ENCODE data around the gene ZPBP. TPM values are rescaled to one million over a fixed set of nuclear protein-coding genes. Genes with fewer than 3 reads are reported as not detected.

The ZPBP gene
- total and polyA plus RNA-seq, 2 donors (not counting 1 experiment from before 2014, with no cell fraction given): not detected

DNA sequence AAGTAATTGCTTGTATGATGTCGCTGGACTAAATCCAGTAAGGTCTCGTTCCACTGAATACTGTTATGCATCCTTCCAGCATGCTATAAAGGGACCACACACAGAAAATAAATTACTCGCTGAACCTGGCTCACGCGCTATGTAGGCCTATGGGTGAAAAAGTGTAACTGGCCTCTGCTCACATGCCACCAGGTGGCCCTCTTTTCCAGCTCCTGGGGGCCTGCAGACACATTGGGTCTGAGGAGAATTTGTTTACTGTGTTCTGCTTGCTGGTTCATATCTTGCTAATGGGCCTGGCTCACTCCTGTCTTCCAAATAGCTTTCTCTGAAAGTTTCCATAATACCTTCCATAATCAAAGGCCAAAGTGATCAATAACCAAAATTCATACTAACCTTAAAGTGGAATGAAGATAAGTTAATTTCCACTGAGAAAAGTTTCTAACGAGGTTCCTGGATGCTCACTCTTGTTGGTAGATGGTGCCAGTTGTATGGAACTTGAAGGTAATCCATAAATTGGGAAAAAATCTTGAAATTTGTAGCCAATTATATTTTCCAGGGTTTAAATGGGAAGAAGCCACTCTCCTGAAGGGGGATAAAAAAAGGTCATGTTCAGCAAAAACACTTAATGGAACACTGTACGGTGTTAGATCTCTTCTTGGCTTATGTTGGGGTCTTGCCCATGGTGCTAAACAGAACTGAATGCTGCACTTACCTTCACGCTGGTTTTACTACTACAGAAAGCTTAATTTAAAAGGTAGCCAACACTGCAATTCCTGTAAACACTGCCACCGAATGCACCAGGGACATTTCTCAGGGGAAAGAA lies 27.0 kb upstream of the ZPBP start:
- Mint-ChIP-seq H3K27ac (no peak overlapping the region), H3K4me3 (peak overlapping the region; percentile 26), H3K27me3 (no peaks in the 10 kb centered on the region), H3K4me1 (peaks cover 22% of the 10 kb centered on the region), H3K9me3 (ENCODE audit: insufficient read depth) (no peaks in the 10 kb centered on the region)
- no peaks in the 10 kb centered on the region for H3K36me3 ChIP-seq (replicated peaks in 1 of 2; ENCODE audit: control extremely low read depth in 1 of 2, control insufficient read depth in 1 of 2, extremely low read depth in 1 of 2, insufficient read depth in 2 of 2, low read length in 1 of 2)
- no peak overlapping the region for H3K4me3 ChIP-seq (ENCODE audit: control extremely low read depth in 1 of 5, extremely low read depth in 1 of 5, insufficient read depth in 1 of 5, low read depth in 2 of 5, low read length in 4 of 5)
- CTCF ChIA-PET: interaction anchor here (0.6 to 3.6 kb wide), 12 partner anchors 16 to 1042 kb away, joined by 3 to 25 read pairs (median 5); partner anchors contain the start of gene ZPBP
- WGBS (ENCODE audit: insufficient coverage): 78% methylated on average over 5 of the region's 9 CpGs
- POLR2A ChIA-PET: no interaction called here
- H4K20me1 ChIP-seq (ENCODE audit: control insufficient read depth, insufficient read depth, low read length, poor library complexity, severe bottlenecking): no peaks in the 10 kb centered on the region
- H3K27me3 ChIP-seq (replicated peaks in 1 of 4; ENCODE audit: control extremely low read depth in 1 of 4, control insufficient read depth in 3 of 4, insufficient read depth in 4 of 4, low read length in 3 of 4): no peaks in the 10 kb centered on the region
- no peaks in the 10 kb centered on the region for H3K9me3 ChIP-seq (ENCODE audit: control extremely low read depth in 1 of 3, control insufficient read depth in 2 of 3, insufficient read depth in 1 of 3, low read length in 2 of 3)
- peak; percentile 57 for DNase-seq
- peak overlapping the region in 1 of 2 donors; percentile 60 for H3K27ac ChIP-seq (ENCODE audit: low read length in 2 of 2)
- peak overlapping the region; percentile 25 for H2AFZ ChIP-seq (ENCODE audit: insufficient read depth, low read depth, low read length, poor library complexity, severe bottlenecking)
- H3K4me1 ChIP-seq (ENCODE audit: control insufficient read depth in 2 of 2, insufficient read depth in 2 of 2, low read length in 2 of 2): peaks cover 20 to 21% of the 10 kb centered on the region in 2 donors
- H3K79me2 ChIP-seq (ENCODE audit: control insufficient read depth, insufficient read depth, low read length): no peaks in the 10 kb centered on the region
- TF ChIP-seq, protein P1, sequence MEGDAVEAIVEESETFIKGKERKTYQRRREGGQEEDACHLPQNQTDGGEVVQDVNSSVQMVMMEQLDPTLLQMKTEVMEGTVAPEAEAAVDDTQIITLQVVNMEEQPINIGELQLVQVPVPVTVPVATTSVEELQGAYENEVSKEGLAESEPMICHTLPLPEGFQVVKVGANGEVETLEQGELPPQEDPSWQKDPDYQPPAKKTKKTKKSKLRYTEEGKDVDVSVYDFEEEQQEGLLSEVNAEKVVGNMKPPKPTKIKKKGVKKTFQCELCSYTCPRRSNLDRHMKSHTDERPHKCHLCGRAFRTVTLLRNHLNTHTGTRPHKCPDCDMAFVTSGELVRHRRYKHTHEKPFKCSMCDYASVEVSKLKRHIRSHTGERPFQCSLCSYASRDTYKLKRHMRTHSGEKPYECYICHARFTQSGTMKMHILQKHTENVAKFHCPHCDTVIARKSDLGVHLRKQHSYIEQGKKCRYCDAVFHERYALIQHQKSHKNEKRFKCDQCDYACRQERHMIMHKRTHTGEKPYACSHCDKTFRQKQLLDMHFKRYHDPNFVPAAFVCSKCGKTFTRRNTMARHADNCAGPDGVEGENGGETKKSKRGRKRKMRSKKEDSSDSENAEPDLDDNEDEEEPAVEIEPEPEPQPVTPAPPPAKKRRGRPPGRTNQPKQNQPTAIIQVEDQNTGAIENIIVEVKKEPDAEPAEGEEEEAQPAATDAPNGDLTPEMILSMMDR (IDR thresholded peaks at IDR 0.05): peak; percentile 69
- no peak for TF ChIP-seq EZH2 (IDR thresholded peaks at IDR 0.05; ENCODE audit: borderline replicate concordance, insufficient read depth, low read depth, low read length, poor library complexity, severe bottlenecking)
- H3K4me2 ChIP-seq (replicated peaks; ENCODE audit: low read depth, low read length, poor library complexity, severe bottlenecking): no peak overlapping the region
- intact Hi-C loops (cut with micrococcal nuclease): loop anchor here (1.0 to 5.0 kb wide), 3 partner anchors 298 to 1041 kb away; no protein-coding TSS in a partner anchor
- peak; percentile 83 for ATAC-seq (ENCODE audit: low read depth)
- no peak overlapping the region for H3K9ac ChIP-seq (ENCODE audit: low read length)

DNA sequence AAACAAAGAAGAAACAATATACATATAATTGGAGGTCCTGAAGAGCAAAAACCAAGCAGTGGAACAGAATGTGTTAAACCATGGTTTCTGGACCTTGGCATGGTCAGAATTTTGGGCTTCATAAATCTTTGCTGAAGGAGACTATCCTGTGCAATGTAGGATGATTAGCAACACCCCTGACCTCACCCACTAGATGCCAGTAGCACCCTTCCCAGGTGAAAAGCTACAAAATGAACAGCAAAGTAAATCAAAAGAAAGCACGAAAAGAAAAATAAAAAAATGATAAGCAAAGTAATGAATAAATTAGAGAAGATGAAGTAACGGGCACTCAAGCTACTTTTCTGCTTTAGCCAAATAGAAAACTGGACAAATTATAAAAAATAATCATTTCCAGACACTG lies 19.2 kb upstream of the ZPBP start:
- Histone ChIP-seq H3K27me3 (replicated peaks in 1 of 4; ENCODE audit: control extremely low read depth in 1 of 4, control insufficient read depth in 3 of 4, insufficient read depth in 4 of 4, low read length in 3 of 4) (no peaks in the 10 kb centered on the region), H3K27ac (ENCODE audit: low read length in 2 of 2) (no peak overlapping the region), H3K9ac (ENCODE audit: low read length) (no peak overlapping the region), H3K4me3 (ENCODE audit: control extremely low read depth in 1 of 5, extremely low read depth in 1 of 5, insufficient read depth in 1 of 5, low read depth in 2 of 5, low read length in 4 of 5) (no peak overlapping the region), H3K4me2 (replicated peaks; ENCODE audit: low read depth, low read length, poor library complexity, severe bottlenecking) (no peak overlapping the region), H3K79me2 (ENCODE audit: control insufficient read depth, insufficient read depth, low read length) (no peaks in the 10 kb centered on the region), H3K4me1 (ENCODE audit: control insufficient read depth in 2 of 2, insufficient read depth in 2 of 2, low read length in 2 of 2) (no peaks in the 10 kb centered on the region), H3K9me3 (ENCODE audit: control extremely low read depth in 1 of 3, control insufficient read depth in 2 of 3, insufficient read depth in 1 of 3, low read length in 2 of 3) (peaks cover 0 to 9% (median 1%) of the 10 kb centered on the region in 3 donors), H3K36me3 (replicated peaks in 1 of 2; ENCODE audit: control extremely low read depth in 1 of 2, control insufficient read depth in 1 of 2, extremely low read depth in 1 of 2, insufficient read depth in 2 of 2, low read length in 1 of 2) (no peaks in the 10 kb centered on the region), H4K20me1 (ENCODE audit: control insufficient read depth, insufficient read depth, low read length, poor library complexity, severe bottlenecking) (no peaks in the 10 kb centered on the region), H2AFZ (ENCODE audit: insufficient read depth, low read depth, low read length, poor library complexity, severe bottlenecking) (no peak overlapping the region)
- H3K4me3 Mint-ChIP-seq: no peak overlapping the region
- TF ChIP-seq, protein P1 (IDR thresholded peaks at IDR 0.05): no peak
- no peak for TF ChIP-seq EZH2 (IDR thresholded peaks at IDR 0.05; ENCODE audit: borderline replicate concordance, insufficient read depth, low read depth, low read length, poor library complexity, severe bottlenecking)
- H3K4me1 Mint-ChIP-seq: no peaks in the 10 kb centered on the region
- H3K27ac Mint-ChIP-seq: no peak overlapping the region
- DNase-seq (no peak), ATAC-seq (ENCODE audit: low read depth) (no peak)
- ChIA-PET POLR2A (no interaction called here), CTCF (interaction anchor here (0.5 to 1.9 kb wide), 4 partner anchors 15 to 252 kb away, joined by 3 to 5 read pairs (median 3); no protein-coding TSS in a partner anchor)
- WGBS (ENCODE audit: insufficient coverage): no CpG with 5 or more reads among the region's 2 CpGs
- peaks cover 7% of the 10 kb centered on the region for H3K27me3 Mint-ChIP-seq
- intact Hi-C loops (cut with micrococcal nuclease): no loop called here
- H3K9me3 Mint-ChIP-seq (ENCODE audit: insufficient read depth): no peaks in the 10 kb centered on the region

Data from B cell (primary cell).